CD4-positive, alpha-beta T cell treated with Interleukin-15 for 1 hour (primary cell): ENCODE data around the gene ACAP2.
A peak's percentile ranks its signal among the peaks of the same experiment; 100 is the strongest.

Experiments
- DNase-seq: peaks from one replicate; pipeline ENCODE4 v3.0.0-alpha.2; 2020

Gene ACAP2

GRCh38 chr3:195286115-195286872 is 156.5 kb downstream of the ACAP2 start:
- no peak for DNase-seq

- no peak for DNase-seq
These were observed 157.4 kb downstream of the ACAP2 start for GRCh38 chr3:195285372-195285771.

- DNase-seq, result no peak
These were observed 158.0 kb downstream of the ACAP2 start for GRCh38 chr3:195284842-195285241.

- no peak for DNase-seq
These were observed 159.9 kb downstream of the ACAP2 start for GRCh38 chr3:195282961-195283360.

- DNase-seq, result no peak
These were observed 168.4 kb downstream of the ACAP2 start for GRCh38 chr3:195274259-195274966.

- DNase-seq, result peak; percentile 85
These were observed 171.2 kb downstream of the ACAP2 start for GRCh38 chr3:195271410-195272243.

GRCh38 chr3:195270817-195271409 is 171.9 kb downstream of the ACAP2 start, which contains the start of gene XXYLT1:
TSS of gene XXYLT1 (minus strand) at chr3:195271159. CDS start at chr3:195271058, 101 bp downstream.
- peak; percentile 86 for DNase-seq

- DNase-seq, result no peak
These were observed 172.6 kb downstream of the ACAP2 start for GRCh38 chr3:195270079-195270816.

GRCh38 chr3:195269375-195270078 is 173.3 kb downstream of the ACAP2 start:
- DNase-seq, result no peak

- DNase-seq, result no peak
These were observed 174.1 kb downstream of the ACAP2 start for GRCh38 chr3:195268576-195269309.

- no peak for DNase-seq
These were observed 175.7 kb downstream of the ACAP2 start for GRCh38 chr3:195267096-195267495.

GRCh38 chr3:195266428-195266827 is 176.4 kb downstream of the ACAP2 start:
- DNase-seq, result no peak

- DNase-seq, result no peak
These were observed 177.3 kb downstream of the ACAP2 start for GRCh38 chr3:195265363-195265976.

- no peak for DNase-seq
These were observed 178.8 kb downstream of the ACAP2 start for GRCh38 chr3:195263925-195264600.

GRCh38 chr3:195263193-195263924 is 179.5 kb downstream of the ACAP2 start:
- no peak for DNase-seq

GRCh38 chr3:195261925-195262324 is 180.9 kb downstream of the ACAP2 start:
- DNase-seq, result no peak

GRCh38 chr3:195260280-195260905 is 182.4 kb downstream of the ACAP2 start:
- peak; percentile 64 for DNase-seq

- peak; percentile 92 for DNase-seq
These were observed 183.1 kb downstream of the ACAP2 start for GRCh38 chr3:195259475-195260279.
